B cell (primary cell): ENCODE data around the gene SAA4. TPM values are rescaled to one million over a fixed set of nuclear protein-coding genes. Genes with fewer than 3 reads are reported as not detected.

Source experiments
- ATAC-seq: fragments of 200-7000 bp; cut with Tn5 transposase; one replicate; pipeline ENCODE4 v1.10.0; 2021; ENCODE audit warnings: low read depth, mild to moderate bottlenecking, moderate number of reproducible peaks, moderate library complexity
- CTCF ChIA-PET: fragments of 350-600 bp; sonication (Branson Sonifier 250); formaldehyde crosslinking; loops from one replicate; lab custom pipeline; 2021; ENCODE audit warnings: antibody characterized with exemption, inconsistent platforms; lab: Charles Lee
- POLR2A ChIA-PET: fragments of 350-600 bp; sonication (Branson Sonifier 250); formaldehyde crosslinking; loops from one replicate; lab custom pipeline; 2021; ENCODE audit warnings: antibody characterized with exemption; lab: Charles Lee
- DNase-seq: peaks from one replicate; pipeline ENCODE4 v3.0.0; 2013
- H2AFZ ChIP-seq: 2 replicates; pipeline ENCODE4 v1.6.1; 2012; ENCODE audit warnings: mild to moderate bottlenecking, low read depth, low read length; ENCODE audit not compliant: insufficient read depth, poor library complexity, severe bottlenecking
- H3K27ac ChIP-seq, 2 donors: 1 replicate in 1 of 2; 2 replicates in 1 of 2; pipeline ENCODE4 v1.5.1; 2012 to 2013; ENCODE audit warnings: low read length in 2 of 2, mild to moderate bottlenecking in 2 of 2, moderate library complexity in 1 of 2
- H3K27me3 ChIP-seq, 4 experiments: fragments of 200-600 bp in 1 of 4; sonication (generic) in 1 of 4; replicated peaks in 1 of 4; 1 replicate in 2 of 4; 2 replicates in 2 of 4; pipeline versions ENCODE4 v1.6.1 to v1.7.0; 2013 to 2016; ENCODE audit warnings: low read length in 3 of 4, mild to moderate bottlenecking in 2 of 4, mixed read lengths in 1 of 4, moderate library complexity in 1 of 4; ENCODE audit not compliant: insufficient read depth in 4 of 4, control insufficient read depth in 3 of 4; ENCODE audit errors: control extremely low read depth in 1 of 4
- H3K36me3 ChIP-seq, 2 experiments: replicated peaks in 1 of 2; 1 replicate in 1 of 2; 2 replicates in 1 of 2; pipeline versions ENCODE4 v1.6.1 to v1.7.1; 2013; ENCODE audit warnings: low read length in 1 of 2; ENCODE audit not compliant: insufficient read depth in 2 of 2, control insufficient read depth in 1 of 2; ENCODE audit errors: control extremely low read depth in 1 of 2, extremely low read depth in 1 of 2
- H3K4me1 ChIP-seq, 2 donors: fragments of 200-600 bp in 1 of 2; sonication (generic) in 1 of 2; 1 replicate in 1 of 2; 2 replicates in 1 of 2; pipeline versions ENCODE4 v1.5.1 to v1.6.1; 2013 to 2017; ENCODE audit warnings: low read length in 2 of 2; ENCODE audit not compliant: control insufficient read depth in 2 of 2, insufficient read depth in 2 of 2
- H3K4me2 ChIP-seq: replicated peaks from 2 replicates; pipeline ENCODE3; 2012; ENCODE audit warnings: mild to moderate bottlenecking, low read depth, low read length; ENCODE audit not compliant: poor library complexity, severe bottlenecking
- H3K4me3 ChIP-seq, 5 experiments: fragments of 200-600 bp in 1 of 5; sonication (generic) in 1 of 5; 1 replicate in 3 of 5; 2 replicates in 2 of 5; pipeline versions ENCODE4 v1.5.1 to v1.7.0; 2011 to 2016; ENCODE audit warnings: low read length in 4 of 5, mild to moderate bottlenecking in 4 of 5, low read depth in 2 of 5, control low read depth in 1 of 5, moderate library complexity in 1 of 5; ENCODE audit not compliant: insufficient read depth in 1 of 5; ENCODE audit errors: control extremely low read depth in 1 of 5, extremely low read depth in 1 of 5
- H3K79me2 ChIP-seq: fragments of 200-600 bp; sonication (generic); one replicate; pipeline ENCODE4 v1.6.0; 2016; ENCODE audit warnings: low read length; ENCODE audit not compliant: control insufficient read depth, insufficient read depth
- H3K9ac ChIP-seq: fragments of 200-600 bp; sonication (generic); 2 replicates; pipeline ENCODE4 v1.6.1; 2017; ENCODE audit warnings: mild to moderate bottlenecking, low read length, moderate library complexity
- H3K9me3 ChIP-seq, 3 donors: one replicate each; pipeline versions ENCODE4 v1.6.1 to v1.7.1; 2013; ENCODE audit warnings: low read length in 2 of 3; ENCODE audit not compliant: control insufficient read depth in 2 of 3, insufficient read depth in 1 of 3; ENCODE audit errors: control extremely low read depth in 1 of 3
- H4K20me1 ChIP-seq: 2 replicates; pipeline ENCODE4 v1.6.0; 2012; ENCODE audit warnings: mild to moderate bottlenecking, low read length; ENCODE audit not compliant: insufficient read depth, control insufficient read depth, poor library complexity, severe bottlenecking
- H3K27ac Mint-ChIP-seq: one replicate; pipeline ENCODE4 v1.8.0; 2021; ENCODE audit warnings: mixed read lengths
- H3K27me3 Mint-ChIP-seq: one replicate; pipeline ENCODE4 v1.8.0; 2021; ENCODE audit warnings: mixed read lengths
- H3K4me1 Mint-ChIP-seq: one replicate; pipeline ENCODE4 v1.8.0; 2021; ENCODE audit warnings: mixed read lengths
- H3K4me3 Mint-ChIP-seq: one replicate; pipeline ENCODE4 v1.8.0; 2021; ENCODE audit warnings: mixed read lengths
- H3K9me3 Mint-ChIP-seq: one replicate; pipeline ENCODE4 v1.8.0; 2022; ENCODE audit warnings: mixed read lengths; ENCODE audit not compliant: insufficient read depth
- EZH2 ChIP-seq: IDR thresholded peaks from 2 replicates; pipeline ENCODE4 v1.6.1; 2012; ENCODE audit warnings: borderline replicate concordance, low read depth, mild to moderate bottlenecking, moderate library complexity, low read length; ENCODE audit not compliant: insufficient read depth, poor library complexity, severe bottlenecking
- WGBS: methylation state at CpG from one replicate; pipeline ENCODE4 v1.1.5; 2013; ENCODE audit warnings: missing lambda C conversion rate; ENCODE audit not compliant: insufficient coverage; 5-methylcytosine and 5-hydroxymethylcytosine counted together
- intact Hi-C: fragments of 100-400 bp; cut with micrococcal nuclease; formaldehyde crosslinking; loops from one replicate; pipeline ENCODE4 v1.10.0; 2022
- polyA plus RNA-seq: library from polyadenylated mRNA; depleted of rRNA; stranded (reverse); fragments of >200 nt; gene quantifications from 2 replicates; pipeline ENCODE4 v1.2.3, GENCODE V29; 2012
- total RNA-seq, 2 donors: library from RNA; stranded (reverse); fragments of 120-200 nt in 1 of 2; gene quantifications; 1 replicate in 1 of 2; 2 replicates in 1 of 2; pipeline versions ENCODE4 v1.2.3 to v1.2.4, GENCODE V29; 2013 to 2022
- TF ChIP-seq, protein P1 (sequence below): fragments of 200-600 bp; IDR thresholded peaks from one replicate; pipeline ENCODE4 v1.8.0; 2022; ENCODE audit warnings: antibody characterized with exemption, mild to moderate bottlenecking

The SAA4 gene
- total and polyA plus RNA-seq, 2 donors (not counting 1 experiment from before 2014, with no cell fraction given): not detected

DNA sequence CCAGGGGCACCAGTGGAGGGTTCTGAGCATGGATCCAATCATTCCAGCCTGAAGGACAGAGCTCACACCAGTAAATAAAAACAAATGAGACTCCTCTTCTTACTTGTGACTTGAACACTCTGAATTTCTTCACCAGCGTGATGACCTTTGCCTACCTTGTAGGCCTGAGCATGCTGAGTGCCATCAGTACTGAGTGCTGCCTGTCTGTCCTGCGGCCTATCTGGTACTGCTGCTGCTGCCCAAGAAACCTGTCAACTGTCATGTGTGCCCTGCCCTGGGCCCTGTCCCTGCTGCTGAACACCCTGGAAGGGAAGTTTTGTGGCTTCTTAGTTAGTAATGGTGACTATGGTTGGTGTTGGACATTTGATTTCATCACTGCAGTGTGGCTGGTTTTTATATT lies 40.1 kb downstream of the SAA4 start:
- H3K9me3 Mint-ChIP-seq: no peaks in the 10 kb centered on the region

DNA sequence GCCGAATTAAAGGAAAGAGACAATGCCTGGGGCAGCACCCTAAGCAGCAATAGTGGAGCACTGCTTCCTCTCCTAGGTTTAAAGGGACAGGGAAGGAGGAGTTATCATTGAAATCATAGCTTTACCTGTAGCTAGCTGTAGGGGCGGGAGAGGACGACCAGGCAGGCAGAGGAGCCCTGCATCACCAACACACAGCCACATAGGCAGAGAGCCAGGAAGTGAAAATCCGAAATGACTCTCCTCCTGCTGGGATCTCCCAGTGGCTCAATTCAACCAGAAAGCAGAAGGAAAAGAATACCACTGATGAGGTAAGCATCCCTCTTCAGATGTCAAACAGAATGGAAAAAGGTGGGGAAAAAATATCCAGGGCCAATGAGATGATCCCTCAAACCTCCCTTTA lies 43.6 kb downstream of the SAA4 start:
- intact Hi-C loops: no loop called here
- Histone ChIP-seq H3K27ac (no peak overlapping the region), H3K9me3 (peaks cover 0 to 4% (median 0%) of the 10 kb centered on the region in 3 donors), H3K9ac (no peak overlapping the region), H3K4me3 (no peak overlapping the region), H3K79me2 (no peaks in the 10 kb centered on the region), H3K27me3 (peaks cover 0 to 2% (median under 1%) of the 10 kb centered on the region in 4 experiments), H2AFZ (no peak overlapping the region), H3K4me2 (no peak overlapping the region), H3K4me1 (peaks cover 0 to 2% of the 10 kb centered on the region in 2 donors), H3K36me3 (no peaks in the 10 kb centered on the region), H4K20me1 (no peaks in the 10 kb centered on the region)
- TF ChIP-seq, protein P1, sequence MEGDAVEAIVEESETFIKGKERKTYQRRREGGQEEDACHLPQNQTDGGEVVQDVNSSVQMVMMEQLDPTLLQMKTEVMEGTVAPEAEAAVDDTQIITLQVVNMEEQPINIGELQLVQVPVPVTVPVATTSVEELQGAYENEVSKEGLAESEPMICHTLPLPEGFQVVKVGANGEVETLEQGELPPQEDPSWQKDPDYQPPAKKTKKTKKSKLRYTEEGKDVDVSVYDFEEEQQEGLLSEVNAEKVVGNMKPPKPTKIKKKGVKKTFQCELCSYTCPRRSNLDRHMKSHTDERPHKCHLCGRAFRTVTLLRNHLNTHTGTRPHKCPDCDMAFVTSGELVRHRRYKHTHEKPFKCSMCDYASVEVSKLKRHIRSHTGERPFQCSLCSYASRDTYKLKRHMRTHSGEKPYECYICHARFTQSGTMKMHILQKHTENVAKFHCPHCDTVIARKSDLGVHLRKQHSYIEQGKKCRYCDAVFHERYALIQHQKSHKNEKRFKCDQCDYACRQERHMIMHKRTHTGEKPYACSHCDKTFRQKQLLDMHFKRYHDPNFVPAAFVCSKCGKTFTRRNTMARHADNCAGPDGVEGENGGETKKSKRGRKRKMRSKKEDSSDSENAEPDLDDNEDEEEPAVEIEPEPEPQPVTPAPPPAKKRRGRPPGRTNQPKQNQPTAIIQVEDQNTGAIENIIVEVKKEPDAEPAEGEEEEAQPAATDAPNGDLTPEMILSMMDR: no peak
- TF ChIP-seq EZH2: no peak
- no peak overlapping the region for H3K27ac Mint-ChIP-seq
- no peaks in the 10 kb centered on the region for H3K9me3 Mint-ChIP-seq
- CTCF ChIA-PET: no interaction called here
- ATAC-seq: no peak
- H3K27me3 Mint-ChIP-seq: peaks cover 6% of the 10 kb centered on the region
- WGBS: 83% methylated on average over 1 of the region's 4 CpGs
- DNase-seq: no peak
- no peak overlapping the region for H3K4me3 Mint-ChIP-seq
- POLR2A ChIA-PET: no interaction called here
- peaks cover 2% of the 10 kb centered on the region for H3K4me1 Mint-ChIP-seq

More for the DNA sequence above, 40.1 kb downstream of the SAA4 start:
- H3K4me3 ChIP-seq: no peak overlapping the region
- WGBS: 93% methylated on average over 2 of the region's 2 CpGs
- H3K27me3 Mint-ChIP-seq: peaks cover 21% of the 10 kb centered on the region
- H3K27me3 ChIP-seq: peaks cover 0 to 3% (median 0%) of the 10 kb centered on the region in 4 experiments
- H2AFZ ChIP-seq: no peak overlapping the region
- ChIA-PET CTCF (no interaction called here), POLR2A (no interaction called here)
- H3K4me2 ChIP-seq: no peak overlapping the region
- H3K27ac ChIP-seq: no peak overlapping the region
- H3K27ac Mint-ChIP-seq: no peak overlapping the region
- intact Hi-C loops: no loop called here
- no peak overlapping the region for H3K4me3 Mint-ChIP-seq
- no peaks in the 10 kb centered on the region for H3K4me1 Mint-ChIP-seq
- no peaks in the 10 kb centered on the region for H3K79me2 ChIP-seq
- no peak for ATAC-seq
- no peak overlapping the region for H3K9ac ChIP-seq
- H4K20me1 ChIP-seq: no peaks in the 10 kb centered on the region
- no peak for DNase-seq
- H3K36me3 ChIP-seq: no peaks in the 10 kb centered on the region
- no peak for TF ChIP-seq EZH2
- TF ChIP-seq, protein P1: no peak
- H3K9me3 ChIP-seq: peaks cover 0 to 4% (median 0%) of the 10 kb centered on the region in 3 donors
- H3K4me1 ChIP-seq: no peaks in the 10 kb centered on the region
